ENCODE data around the gene TMPRSS9.
"Not testable (repeated sequence)": the region's sequence is repeated elsewhere in the genome, so short reads cannot be mapped to it uniquely, and the experiment has no call there.

TMPRSS9 gene

DNA sequence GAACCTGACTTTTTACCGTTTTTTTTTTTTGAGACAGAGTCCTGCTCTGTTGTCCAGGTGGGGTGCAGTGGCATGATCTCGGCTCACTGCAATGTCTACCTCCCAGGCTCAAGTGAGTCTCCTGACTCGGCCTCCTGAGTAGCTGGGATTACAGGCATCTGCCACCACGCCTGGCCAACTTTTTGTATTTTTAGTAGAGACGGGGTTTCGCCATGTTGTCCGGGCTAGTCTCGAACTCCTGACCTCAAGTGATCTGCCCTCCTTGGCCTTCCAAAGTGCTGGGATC lies 109.8 kb downstream of the TMPRSS9 start:
- not testable (repeated sequence) for H3K4me3 ChIP-seq (ENCODE audit: low read depth, low read length); H3K27me3 ChIP-seq (ENCODE audit: control insufficient read depth, insufficient read depth, low read length); H3K36me3 ChIP-seq (ENCODE audit: control insufficient read depth, insufficient read depth, low read length); H3K9me3 ChIP-seq (ENCODE audit: control insufficient read depth, insufficient read depth, low read length); H3K4me1 ChIP-seq (ENCODE audit: control insufficient read depth, insufficient read depth, low read length); H3K9ac ChIP-seq (ENCODE audit: low read depth, low read length)

DNA sequence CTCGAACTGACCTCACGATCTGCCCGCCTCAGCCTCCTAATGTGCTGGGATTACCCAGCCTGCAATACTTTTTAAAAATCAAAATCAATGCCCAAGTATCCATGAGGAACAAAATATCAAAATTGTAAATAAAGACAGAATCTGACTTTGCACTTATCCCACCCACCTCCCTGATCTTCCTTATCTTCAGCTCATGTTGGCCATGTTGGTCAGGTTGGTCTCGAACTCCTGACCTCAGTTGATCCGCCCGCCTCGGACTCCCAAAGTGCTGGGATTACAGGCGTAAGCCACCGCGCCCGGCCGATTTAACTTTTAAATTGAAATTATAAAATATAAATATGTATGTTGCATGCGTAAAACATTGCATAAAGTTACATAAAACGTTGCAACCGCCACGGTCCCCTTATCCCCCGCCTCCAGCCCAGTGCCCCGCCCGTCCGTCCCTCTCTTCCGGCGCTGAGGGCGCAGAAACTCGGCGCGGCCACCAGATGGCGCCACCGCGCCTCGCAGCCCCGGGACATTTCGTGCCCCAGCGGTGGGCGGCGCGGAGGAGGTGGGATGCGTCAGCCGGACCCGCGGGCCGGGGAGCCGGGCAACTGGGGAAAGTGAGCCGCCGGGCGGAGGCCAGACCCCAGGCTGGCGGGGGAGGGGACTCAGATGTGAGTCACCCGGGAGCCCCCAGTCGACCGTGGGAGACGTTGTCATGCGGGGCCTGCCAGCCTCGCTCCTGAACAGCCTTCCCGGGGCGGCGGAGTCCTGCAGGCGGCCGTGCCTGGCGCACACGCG lies 114.4 kb downstream of the TMPRSS9 start:
- H3K27me3 ChIP-seq (ENCODE audit: control insufficient read depth, insufficient read depth, low read length) = peaks cover 11% of the 10 kb centered on the region
- H3K4me3 ChIP-seq (ENCODE audit: low read depth, low read length) = peak overlapping the region; percentile 35
- H3K36me3 ChIP-seq (ENCODE audit: control insufficient read depth, insufficient read depth, low read length) = no peaks in the 10 kb centered on the region
- peaks cover 3% of the 10 kb centered on the region for H3K4me1 ChIP-seq (ENCODE audit: control insufficient read depth, insufficient read depth, low read length)
- H3K9me3 ChIP-seq (ENCODE audit: control insufficient read depth, insufficient read depth, low read length) = no peaks in the 10 kb centered on the region
- H3K9ac ChIP-seq (ENCODE audit: low read depth, low read length) = no peak overlapping the region

DNA sequence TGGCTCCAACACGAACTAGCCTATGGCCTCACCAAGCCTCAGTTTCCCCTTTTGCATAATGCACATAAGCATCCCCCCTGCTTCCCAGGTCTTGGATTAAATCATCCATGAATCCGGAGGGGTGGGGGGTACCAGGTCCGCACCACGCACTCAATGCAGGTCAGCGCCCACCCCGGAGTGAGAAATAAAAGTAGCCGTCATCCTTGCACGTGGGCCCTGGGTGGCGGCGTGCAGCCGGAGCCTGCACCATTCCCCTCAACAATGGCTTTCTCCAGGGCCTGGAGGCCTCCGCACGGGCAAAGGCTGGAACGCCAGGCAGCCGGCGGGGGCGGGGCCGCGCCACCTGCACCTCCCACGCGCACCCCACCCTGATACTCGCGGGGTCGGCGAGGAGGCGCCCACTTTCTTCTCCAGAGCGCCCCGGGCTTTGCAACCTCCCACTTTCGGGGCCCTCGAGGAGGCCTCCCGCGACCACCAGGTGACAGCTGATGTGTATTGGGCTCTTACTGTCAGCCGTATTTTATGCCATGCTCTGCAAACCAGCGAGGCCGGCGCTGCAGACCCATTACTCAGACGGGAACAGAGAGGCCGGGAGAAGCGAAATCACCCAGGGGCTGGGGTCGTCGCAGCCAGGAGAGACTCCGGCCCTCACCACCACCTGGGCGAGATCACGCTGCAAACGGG lies 115.1 kb downstream of the TMPRSS9 start:
- Histone ChIP-seq H3K4me3 (ENCODE audit: low read depth, low read length) (peak overlapping the region; percentile 35), H3K9ac (ENCODE audit: low read depth, low read length) (no peak overlapping the region), H3K27me3 (ENCODE audit: control insufficient read depth, insufficient read depth, low read length) (peaks cover 15% of the 10 kb centered on the region), H3K9me3 (ENCODE audit: control insufficient read depth, insufficient read depth, low read length) (no peaks in the 10 kb centered on the region), H3K36me3 (ENCODE audit: control insufficient read depth, insufficient read depth, low read length) (no peaks in the 10 kb centered on the region), H3K4me1 (ENCODE audit: control insufficient read depth, insufficient read depth, low read length) (peaks cover 4% of the 10 kb centered on the region)

Measured in iPS-15b (cell line).